Measurements from ENCODE around the gene MRPL48. TPM values are rescaled to one million over a fixed set of nuclear protein-coding genes. Genes with fewer than 3 reads are reported as not detected.

The MRPL48 gene
- total and polyA plus RNA-seq, 2 of the 8 experiments (the other 6 are each of a cell fraction or from before 2014, with no cell fraction given), result 34.9 to 59.9 TPM

DNA sequence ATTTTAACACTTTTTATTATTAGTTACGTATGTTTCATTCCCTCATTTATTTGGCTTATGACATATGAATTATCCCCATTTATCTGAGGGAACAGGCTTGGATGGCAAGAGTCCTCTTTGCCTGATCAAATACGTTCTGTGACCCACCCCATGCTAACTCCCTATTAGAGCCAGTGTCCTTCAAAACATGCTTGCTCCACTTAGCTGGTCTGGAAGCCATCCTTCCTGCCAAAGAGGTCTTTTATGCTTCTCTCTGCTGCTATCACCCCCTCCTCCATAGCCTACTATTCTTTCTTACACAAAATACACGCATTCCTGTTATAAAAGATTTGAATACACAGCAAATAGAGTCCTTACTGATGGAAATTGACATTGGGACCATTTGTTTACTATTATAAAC, 82.6 kb downstream of the MRPL48 start:
- TF ChIP-seq GABPA (IDR thresholded peaks at IDR 0.05; ENCODE audit: borderline replicate concordance, insufficient read depth, low read length) (no peak), POLR2AphosphoS5 (IDR thresholded peaks at IDR 0.05; ENCODE audit: low read depth, low read length) (peak; percentile 60), POLR2A (IDR thresholded peaks at IDR 0.05; ENCODE audit: control extremely low read depth in 1 of 2, low read depth in 2 of 2, low read length in 2 of 2) (peak in 1 of 2 experiments; percentile 47; a peak in 1 of 3 replicates)
- DNase-seq (ENCODE audit: low read depth in 1 of 2, low spot score in 2 of 2) (no peak), FAIRE-seq (no peak)
- Histone ChIP-seq H2AK5ac (ENCODE audit: low read depth, low read length) (no peak overlapping the region), H2AFZ (ENCODE audit: low read length) (no peak overlapping the region), H4K20me1 (replicated peaks in 1 of 2; ENCODE audit: control insufficient read depth in 1 of 2, insufficient read depth in 2 of 2, low read length in 2 of 2) (peaks cover 3 to 7% of the 10 kb centered on the region in 2 experiments), H3K79me2 (ENCODE audit: control insufficient read depth in 1 of 2, insufficient read depth in 2 of 2, low read length in 2 of 2) (peaks cover 5 to 24% of the 10 kb centered on the region in 2 experiments; a peak in 3 of 4 replicates), H3K4me3 (ENCODE audit: extremely low read depth in 1 of 4, insufficient read depth in 2 of 4, low read depth in 3 of 4, low read length in 4 of 4) (no peak overlapping the region), H4K8ac (ENCODE audit: extremely low read depth, insufficient read depth, low read length) (no peak overlapping the region), H3K4ac (replicated peaks; ENCODE audit: insufficient read length, low read depth, low read length) (no peak overlapping the region), H3K27me3 (replicated peaks in 1 of 4; ENCODE audit: control insufficient read depth in 3 of 4, extremely low read depth in 1 of 4, insufficient read depth in 3 of 4, low read length in 3 of 4) (no peaks in the 10 kb centered on the region), H3K4me2 (ENCODE audit: insufficient read depth in 1 of 2, low read depth in 2 of 2, low read length in 2 of 2) (no peak overlapping the region), H2BK15ac (ENCODE audit: low read length) (no peak overlapping the region), H3K27ac (ENCODE audit: low read depth, low read length) (no peak overlapping the region), H3K23ac (ENCODE audit: insufficient read length) (no peak overlapping the region), H3K36me3 (ENCODE audit: control insufficient read depth in 2 of 4, insufficient read depth in 4 of 4, low read length in 3 of 4) (peaks cover 14 to 57% (median 31%) of the 10 kb centered on the region in 4 experiments), H2BK5ac (ENCODE audit: low read depth, low read length) (no peak overlapping the region), H3K9me3 (ENCODE audit: insufficient read depth in 2 of 2, low read depth in 1 of 2, low read length in 1 of 2) (no peaks in the 10 kb centered on the region), H2BK12ac (ENCODE audit: low read depth, low read length) (no peak overlapping the region), H3K18ac (ENCODE audit: extremely low read depth, low read length) (no peak overlapping the region), H3K9ac (replicated peaks in 1 of 4; ENCODE audit: extremely low read depth in 1 of 4, low read depth in 3 of 4, low read length in 3 of 4) (peak overlapping the region in 1 of 4 experiments; percentile 43; a peak in 1 of 7 replicates), H4K5ac (ENCODE audit: insufficient read length, low read depth, low read length) (no peak overlapping the region), H2BK20ac (ENCODE audit: low read length) (no peak overlapping the region), H3K4me1 (replicated peaks in 1 of 4; ENCODE audit: control insufficient read depth in 3 of 4, insufficient read depth in 4 of 4, low read length in 3 of 4) (peaks cover 0 to 8% (median 2%) of the 10 kb centered on the region in 4 experiments; a peak in 5 of 7 replicates), H3K79me1 (ENCODE audit: low read depth, low read length) (peaks cover 13% of the 10 kb centered on the region), H3K14ac (ENCODE audit: insufficient read length) (no peak overlapping the region), H3K56ac (replicated peaks; ENCODE audit: insufficient read length, low read depth, low read length) (no peak overlapping the region), H4K91ac (replicated peaks; ENCODE audit: insufficient read length, low read length) (no peak overlapping the region), H3K23me2 (ENCODE audit: low read depth, low read length) (no peaks in the 10 kb centered on the region), H2BK120ac (replicated peaks; ENCODE audit: low read depth, low read length) (no peak overlapping the region)
- ChIA-PET POLR2A (ENCODE audit: partially characterized antibody) (interaction anchor here (0.6 to 7.8 kb wide), 12 partner anchors 8 to 143 kb away, joined by 3 to 55 read pairs (median 4); partner anchors contain the start of gene PAAF1), CTCF (ENCODE audit: partially characterized antibody) (interaction anchor here (0.7 to 1.2 kb wide), 3 partner anchors 9 to 61 kb away, joined by 3 to 5 read pairs (median 3); no protein-coding TSS in a partner anchor)
- 74% methylated on average over 3 of the region's 3 CpGs; no CpG with 5 or more reads in 1 of the 2 experiments for WGBS, 2 experiments (ENCODE audit: extremely low coverage in 1 of 2, insufficient coverage in 1 of 2, insufficient read length in 1 of 2, insufficient replicate concordance in 2 of 2, low coverage in 1 of 2, low lambda C conversion rate in 2 of 2, missing lambda C conversion rate in 1 of 2)
